CD4-positive, alpha-beta memory T cell (primary cell): ENCODE data around the gene CFAP119. TPM values are rescaled to one million over a fixed set of nuclear protein-coding genes. Genes with fewer than 3 reads are reported as not detected.
A peak's percentile ranks its signal among the peaks of the same experiment; 100 is the strongest.

Experiments
- CTCF ChIA-PET: fragments of 350-600 bp; sonication (Branson Sonifier 250); formaldehyde crosslinking; loops from one replicate; lab custom pipeline; 2021; ENCODE audit warnings: inconsistent platforms; ENCODE audit not compliant: partially characterized antibody; lab: Charles Lee
- POLR2A ChIA-PET: fragments of 350-600 bp; sonication (Branson Sonifier 250); formaldehyde crosslinking; loops from one replicate; lab custom pipeline; 2021; ENCODE audit not compliant: partially characterized antibody; lab: Charles Lee
- DNase-seq, 5 donors: peaks; one replicate each; pipeline versions ENCODE4 v3.0.0 to v3.0.0-alpha.2; 2020 to 2022; ENCODE audit warnings: mixed read lengths in 1 of 5
- H3K27ac ChIP-seq: one replicate; pipeline ENCODE4 v1.7.0; 2013; ENCODE audit warnings: low read depth, low read length
- H3K27me3 ChIP-seq: 2 replicates; pipeline ENCODE4 v1.7.0; 2013; ENCODE audit warnings: mild to moderate bottlenecking, low read length, moderate library complexity; ENCODE audit not compliant: insufficient read depth
- H3K36me3 ChIP-seq: 2 replicates; pipeline ENCODE4 v1.7.0; 2013; ENCODE audit warnings: mild to moderate bottlenecking, low read length, moderate library complexity; ENCODE audit not compliant: insufficient read depth
- H3K4me1 ChIP-seq: 2 replicates; pipeline ENCODE4 v1.7.0; 2013; ENCODE audit warnings: mild to moderate bottlenecking, low read length, moderate library complexity; ENCODE audit not compliant: insufficient read depth
- H3K4me3 ChIP-seq, 2 donors: one replicate each; pipeline ENCODE4 v1.7.0; 2013; ENCODE audit warnings: low read length in 2 of 2, mild to moderate bottlenecking in 1 of 2
- H3K9me3 ChIP-seq, 2 donors: one replicate each; pipeline ENCODE4 v1.7.0; 2013; ENCODE audit warnings: low read length in 2 of 2, control low read depth in 1 of 2; ENCODE audit not compliant: control insufficient read depth in 1 of 2
- H3K27ac Mint-ChIP-seq, 7 donors: one replicate each; pipeline ENCODE4 v1.8.0; 2020 to 2021; ENCODE audit warnings: mixed read lengths in 7 of 7, mild to moderate bottlenecking in 6 of 7, inconsistent platforms in 3 of 7, moderate library complexity in 3 of 7
- H3K27me3 Mint-ChIP-seq, 2 donors: one replicate each; pipeline ENCODE4 v1.8.0; 2020 to 2021; ENCODE audit warnings: mixed read lengths in 2 of 2
- H3K36me3 Mint-ChIP-seq, 2 donors: one replicate each; pipeline ENCODE4 v1.8.0; 2020 to 2021; ENCODE audit warnings: mixed read lengths in 2 of 2, inconsistent platforms in 1 of 2, mild to moderate bottlenecking in 1 of 2
- H3K4me1 Mint-ChIP-seq, 4 donors: one replicate each; pipeline ENCODE4 v1.8.0; 2020 to 2021; ENCODE audit warnings: mixed read lengths in 4 of 4, mild to moderate bottlenecking in 1 of 4
- H3K4me3 Mint-ChIP-seq, 8 donors: one replicate each; pipeline ENCODE4 v1.8.0; 2020 to 2021; ENCODE audit warnings: mixed read lengths in 8 of 8, mild to moderate bottlenecking in 7 of 8, moderate library complexity in 6 of 8, inconsistent platforms in 3 of 8
- H3K9me3 Mint-ChIP-seq, 8 donors: one replicate each; pipeline ENCODE4 v1.8.0; 2020 to 2021; ENCODE audit warnings: mixed read lengths in 8 of 8, mild to moderate bottlenecking in 5 of 8, inconsistent platforms in 3 of 8, moderate library complexity in 1 of 8
- intact Hi-C: fragments of 100-400 bp; cut with micrococcal nuclease; formaldehyde crosslinking; loops from one replicate; pipeline ENCODE4 v1.15.1; 2023
- polyA plus RNA-seq, 2 donors: library from polyadenylated mRNA; unstranded; fragments of 300-500 nt; fragmentation: Illumina TruSeq; gene quantifications; one replicate each; pipeline ENCODE4 v1.2.3, GENCODE V29; 2021
- total RNA-seq, 2 experiments: library from RNA; stranded (reverse); gene quantifications; one replicate each; pipeline ENCODE4 v1.2.3, GENCODE V29; 2021

Gene CFAP119
- total and polyA plus RNA-seq, 4 experiments from 2014 or later = 0.22 to 3.4 (median 1.5) TPM

DNA sequence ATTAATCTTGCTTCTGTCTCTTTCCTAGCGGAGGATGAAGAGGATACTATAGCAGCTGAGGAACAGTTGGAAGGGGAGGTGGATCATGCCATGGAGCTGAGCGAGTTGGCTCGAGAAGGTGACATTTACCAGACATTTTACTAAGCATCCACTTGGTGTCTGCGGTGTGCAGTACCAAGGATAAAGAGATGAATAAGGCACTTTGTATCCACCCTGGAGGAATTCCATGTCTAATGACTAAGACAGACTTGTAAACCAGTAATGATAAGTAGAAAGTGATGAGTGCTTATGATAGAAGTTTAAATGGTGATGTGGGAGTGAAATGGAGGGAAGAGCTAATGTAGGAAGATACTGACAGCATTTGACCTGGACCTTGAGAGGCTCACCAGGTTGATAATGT is 50.9 kb downstream of the CFAP119 start:
- peaks cover 79% of the 10 kb centered on the region for H3K36me3 ChIP-seq
- no peak for DNase-seq
- Mint-ChIP-seq H3K4me1 (peaks cover 15 to 27% (median 23%) of the 10 kb centered on the region in 4 donors), H3K27ac (peak overlapping the region in 4 of 7 donors; percentile 25 to 66 (median 55)), H3K4me3 (no peak overlapping the region), H3K27me3 (no peaks in the 10 kb centered on the region), H3K9me3 (no peaks in the 10 kb centered on the region), H3K36me3 (peaks cover 69 to 80% of the 10 kb centered on the region in 2 donors)
- H3K9me3 ChIP-seq = no peaks in the 10 kb centered on the region
- H3K4me3 ChIP-seq = no peak overlapping the region
- intact Hi-C loops = no loop called here
- no peak overlapping the region for H3K27ac ChIP-seq
- H3K27me3 ChIP-seq = no peaks in the 10 kb centered on the region
- peaks cover 15% of the 10 kb centered on the region for H3K4me1 ChIP-seq
- CTCF ChIA-PET = interaction anchor here (1.1 kb wide), 1 partner anchor 14 kb away, joined by 3 read pairs; no protein-coding TSS in a partner anchor
- POLR2A ChIA-PET = interaction anchor here (1.6 kb wide), 1 partner anchor 12 kb away, joined by 4 read pairs; the partner anchor contains the start of gene SRCAP

Other genes with a start within 250 kb of the CFAP119 start
- 1 to 10 TPM; 5.8 to 6.1 TPM for gene ZNF768, start 235.5 kb downstream of the CFAP119 start, total RNA-seq
- 1 to 10 TPM in 1 of 2 donors, under 1 TPM in 1; 0.69 to 1.7 TPM for gene ZNF768, start 235.5 kb downstream of the CFAP119 start, polyA plus RNA-seq
- 10 to 100 TPM; 15.7 to 17.8 TPM for gene ZNF747, start 227.2 kb downstream of the CFAP119 start, total RNA-seq
- gene ZNF747, start 227.2 kb downstream of the CFAP119 start, polyA plus RNA-seq = 1 to 10 TPM; 7.8 to 8.8 TPM
- 10 to 100 TPM; 28.9 to 29.3 TPM for gene ZNF764, start 203.7 kb downstream of the CFAP119 start, total RNA-seq
- 1 to 10 TPM; 4.2 to 8.8 TPM for gene ZNF764, start 203.7 kb downstream of the CFAP119 start, polyA plus RNA-seq
- gene ZNF688, start 190.3 kb downstream of the CFAP119 start, total RNA-seq = 10 to 100 TPM; 21.4 to 22.7 TPM
- 10 to 100 TPM; 31.7 to 33.8 TPM for gene ZNF688, start 190.3 kb downstream of the CFAP119 start, polyA plus RNA-seq
- 10 to 100 TPM; 33.4 to 34.2 TPM for gene ZNF785, start 176.4 kb downstream of the CFAP119 start, total RNA-seq
- gene ZNF785, start 176.4 kb downstream of the CFAP119 start, polyA plus RNA-seq = 1 to 10 TPM; 1.7 to 3.4 TPM
- 10 to 100 TPM; 13.1 to 14.5 TPM for gene ZNF689, start 151.7 kb downstream of the CFAP119 start, total RNA-seq
- gene ZNF689, start 151.7 kb downstream of the CFAP119 start, polyA plus RNA-seq = 10 to 100 TPM; 11.9 to 13.5 TPM
- gene PRR14, start 111.1 kb downstream of the CFAP119 start, total RNA-seq = 100 to 1,000 TPM in 1 of 2 experiments, 10 to 100 TPM in 1; 92.0 to 100 TPM
- 10 to 100 TPM in 1 of 2 donors, 1 to 10 TPM in 1; 8.7 to 25.9 TPM for gene PRR14, start 111.1 kb downstream of the CFAP119 start, polyA plus RNA-seq
- gene FBRS, start 103.6 kb downstream of the CFAP119 start, total RNA-seq = 100 to 1,000 TPM; 164 to 172 TPM
- 1 to 10 TPM in 1 of 2 donors, under 1 TPM in 1; 0.70 to 7.9 TPM for gene FBRS, start 103.6 kb downstream of the CFAP119 start, polyA plus RNA-seq
- gene SRCAP, start 62.9 kb downstream of the CFAP119 start, total RNA-seq = 100 to 1,000 TPM; 101 to 115 TPM
- gene SRCAP, start 62.9 kb downstream of the CFAP119 start, polyA plus RNA-seq = 10 to 100 TPM in 1 of 2 donors, 1 to 10 TPM in 1; 1.2 to 35.4 TPM
- gene PHKG2, start 13.6 kb downstream of the CFAP119 start, total RNA-seq = 10 to 100 TPM; 54.1 to 54.9 TPM
- gene PHKG2, start 13.6 kb downstream of the CFAP119 start, polyA plus RNA-seq = 10 to 100 TPM; 42.0 to 63.5 TPM
- gene RNF40, start 260 bp upstream of the CFAP119 start, total RNA-seq = 100 to 1,000 TPM; 101 to 109 TPM
- gene RNF40, start 260 bp upstream of the CFAP119 start, polyA plus RNA-seq = 10 to 100 TPM; 16.6 to 52.4 TPM
- gene ZNF629, start 25.1 kb upstream of the CFAP119 start, total RNA-seq = 1 to 10 TPM; 4.7 to 5.4 TPM
- gene ZNF629, start 25.1 kb upstream of the CFAP119 start, polyA plus RNA-seq = under 1 TPM; 0.07 to 0.94 TPM
- 10 to 100 TPM; 25.5 to 27.3 TPM for gene BCL7C, start 132.0 kb upstream of the CFAP119 start, total RNA-seq
- 10 to 100 TPM; 45.4 to 53.1 TPM for gene BCL7C, start 132.0 kb upstream of the CFAP119 start, polyA plus RNA-seq
- under 1 TPM; 0.19 to 0.26 TPM for gene CTF1, start 134.6 kb upstream of the CFAP119 start, total RNA-seq
- not detected for gene CTF1, start 134.6 kb upstream of the CFAP119 start, polyA plus RNA-seq
- gene FBXL19, start 161.5 kb upstream of the CFAP119 start, total RNA-seq = 10 to 100 TPM; 15.6 to 15.8 TPM
- gene FBXL19, start 161.5 kb upstream of the CFAP119 start, polyA plus RNA-seq = under 1 TPM in 1 of 2 donors, not detected in 1; 0.16 TPM
- gene ORAI3, start 187.0 kb upstream of the CFAP119 start, total RNA-seq = 10 to 100 TPM; 19.3 to 22.0 TPM
- gene ORAI3, start 187.0 kb upstream of the CFAP119 start, polyA plus RNA-seq = 10 to 100 TPM; 16.2 to 17.5 TPM
- 10 to 100 TPM; 32.1 to 33.2 TPM for gene SETD1A, start 195.7 kb upstream of the CFAP119 start, total RNA-seq
- gene SETD1A, start 195.7 kb upstream of the CFAP119 start, polyA plus RNA-seq = 1 to 10 TPM in 1 of 2 donors, not detected in 1; 5.6 TPM
- gene HSD3B7, start 223.1 kb upstream of the CFAP119 start, total RNA-seq = 1 to 10 TPM; 3.6 to 4.3 TPM
- 1 to 10 TPM in 1 of 2 donors, under 1 TPM in 1; 0.08 to 1.2 TPM for gene HSD3B7, start 223.1 kb upstream of the CFAP119 start, polyA plus RNA-seq
- gene STX1B, start 248.6 kb upstream of the CFAP119 start, total RNA-seq = 1 to 10 TPM; 1.5 to 2.4 TPM
- gene STX1B, start 248.6 kb upstream of the CFAP119 start, polyA plus RNA-seq = not detected